Mucosa of stomach (tissue), 1 donor: Measurements from ENCODE around the gene PDK3.

Experiments
- H3K27me3 ChIP-seq: one replicate; pipeline ENCODE4 v1.7.0; 2013; ENCODE audit warnings: mild to moderate bottlenecking, low read length; ENCODE audit not compliant: control insufficient read depth, insufficient read depth
- H3K36me3 ChIP-seq: one replicate; pipeline ENCODE4 v1.7.0; 2013; ENCODE audit warnings: low read length; ENCODE audit not compliant: control insufficient read depth, insufficient read depth
- H3K4me1 ChIP-seq: one replicate; pipeline ENCODE4 v1.7.0; 2013; ENCODE audit warnings: mild to moderate bottlenecking, low read length; ENCODE audit not compliant: control insufficient read depth, insufficient read depth
- H3K4me3 ChIP-seq: one replicate; pipeline ENCODE4 v1.7.0; 2013; ENCODE audit warnings: low read length
- H3K9ac ChIP-seq: one replicate; pipeline ENCODE4 v1.7.0; 2013; ENCODE audit warnings: mild to moderate bottlenecking, low read length, moderate library complexity
- H3K9me3 ChIP-seq: one replicate; pipeline ENCODE4 v1.7.0; 2013; ENCODE audit warnings: mild to moderate bottlenecking, low read length, moderate library complexity; ENCODE audit not compliant: control insufficient read depth
- donor health status: Pancreatic carcinoma.

Gene PDK3

DNA sequence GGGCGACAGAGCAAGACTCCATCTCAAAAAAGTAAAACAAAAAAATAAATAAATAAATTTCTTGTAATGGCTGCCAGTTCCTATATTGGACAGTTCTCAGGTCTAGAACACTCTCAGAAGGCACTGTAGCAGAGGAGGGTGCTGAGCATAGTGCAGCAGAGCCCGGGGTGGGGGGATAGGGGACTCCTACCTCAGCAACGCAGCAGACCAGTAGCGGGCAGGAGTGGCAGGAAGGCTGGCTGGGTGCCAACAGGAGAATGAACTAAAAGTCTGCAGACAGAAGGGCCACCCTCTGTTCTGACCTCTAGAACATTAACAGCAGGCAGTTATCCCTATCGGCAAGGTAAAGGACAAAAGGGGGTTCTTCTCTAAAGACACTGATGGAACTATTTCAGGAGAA is 20.2 kb downstream of the PDK3 start:
- H3K27me3 ChIP-seq, result no peaks in the 10 kb centered on the region
- no peak overlapping the region for H3K4me3 ChIP-seq
- no peaks in the 10 kb centered on the region for H3K9me3 ChIP-seq
- no peak overlapping the region for H3K9ac ChIP-seq
- H3K4me1 ChIP-seq, result peaks cover 3% of the 10 kb centered on the region
- no peaks in the 10 kb centered on the region for H3K36me3 ChIP-seq

DNA sequence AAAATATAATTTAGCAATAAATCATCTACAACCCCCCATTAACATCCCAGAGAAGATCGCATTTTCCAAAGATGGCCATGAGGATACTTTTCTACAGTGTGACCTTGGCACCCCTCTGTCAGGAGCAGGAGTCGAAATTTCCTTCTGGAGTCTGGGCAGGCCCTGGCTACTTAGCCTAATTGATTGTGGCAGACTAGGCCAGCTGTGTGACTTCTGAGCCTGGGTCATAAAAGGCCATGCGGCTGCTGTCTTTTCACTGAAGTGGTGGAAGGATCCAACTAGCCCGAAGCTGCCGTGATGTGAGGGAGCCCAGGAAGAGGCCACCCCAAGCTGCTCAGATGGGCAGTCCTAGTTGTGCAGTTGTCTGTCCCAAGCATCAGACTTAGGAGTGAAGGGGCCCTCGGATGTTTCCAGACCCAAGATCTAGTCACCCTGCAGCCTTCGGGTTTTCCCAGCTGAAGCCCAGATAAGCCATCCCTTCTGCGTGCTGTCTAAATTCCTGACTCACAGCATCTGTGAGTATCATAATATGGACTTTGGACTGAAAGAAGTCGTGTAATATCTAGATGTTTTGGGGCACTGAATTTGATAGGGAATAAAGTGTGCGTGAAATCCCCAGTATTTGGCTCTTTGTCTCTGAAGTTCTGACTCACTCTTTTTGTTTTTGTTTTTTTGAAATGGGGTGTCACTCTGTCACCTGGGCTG is 21.0 kb downstream of the PDK3 start:
- Histone ChIP-seq H3K27me3 (no peaks in the 10 kb centered on the region), H3K36me3 (no peaks in the 10 kb centered on the region), H3K4me1 (no peaks in the 10 kb centered on the region), H3K9me3 (no peaks in the 10 kb centered on the region), H3K9ac (no peak overlapping the region), H3K4me3 (no peak overlapping the region)

DNA sequence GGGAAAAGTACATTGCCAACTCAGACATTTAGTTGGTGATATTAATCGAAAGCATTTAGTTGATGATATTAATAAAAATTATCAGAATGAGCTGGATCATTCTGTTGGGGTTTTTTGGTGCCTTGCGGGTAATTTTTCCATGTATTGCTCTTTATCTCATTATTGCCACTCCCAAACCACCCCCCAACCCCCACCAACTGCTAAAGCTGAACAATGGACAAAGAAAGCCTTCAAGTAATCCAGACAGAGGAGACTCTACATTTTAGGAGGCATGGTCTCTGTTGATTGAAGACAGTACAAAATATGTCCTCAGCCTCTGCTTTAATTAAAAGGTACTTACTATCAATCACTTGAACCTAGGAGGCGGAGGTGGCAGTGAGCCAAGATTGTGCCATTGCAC is 22.5 kb downstream of the PDK3 start:
- no peaks in the 10 kb centered on the region for H3K27me3 ChIP-seq

DNA sequence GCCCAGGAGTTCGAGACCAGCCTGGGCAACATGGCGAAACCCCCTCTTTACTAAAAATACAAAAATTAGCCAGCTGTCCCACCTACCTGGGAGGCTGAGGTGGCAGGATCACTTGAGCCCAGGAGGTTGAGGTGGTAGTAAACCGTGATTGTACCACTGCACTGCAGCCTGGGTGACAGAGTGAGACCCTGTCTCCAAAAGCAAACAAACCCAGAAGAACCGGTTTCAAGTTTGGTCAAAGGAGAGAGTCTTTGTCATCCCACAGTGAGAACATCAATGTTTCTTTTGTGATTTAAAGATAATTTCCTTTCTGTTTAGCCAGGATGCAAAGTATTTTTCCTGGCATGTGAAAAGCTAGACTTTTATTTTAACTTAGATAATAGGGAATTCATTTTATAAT is 26.7 kb downstream of the PDK3 start:
- H3K4me3 ChIP-seq, result no peak overlapping the region
- H3K4me1 ChIP-seq, result peaks cover 12% of the 10 kb centered on the region
- no peaks in the 10 kb centered on the region for H3K9me3 ChIP-seq
- no peak overlapping the region for H3K9ac ChIP-seq
- no peaks in the 10 kb centered on the region for H3K36me3 ChIP-seq
- H3K27me3 ChIP-seq, result no peaks in the 10 kb centered on the region

More for the DNA sequence above, 22.5 kb downstream of the PDK3 start:
- Histone ChIP-seq H3K9ac (no peak overlapping the region), H3K9me3 (no peaks in the 10 kb centered on the region), H3K36me3 (no peaks in the 10 kb centered on the region), H3K4me1 (no peaks in the 10 kb centered on the region), H3K4me3 (no peak overlapping the region)

DNA sequence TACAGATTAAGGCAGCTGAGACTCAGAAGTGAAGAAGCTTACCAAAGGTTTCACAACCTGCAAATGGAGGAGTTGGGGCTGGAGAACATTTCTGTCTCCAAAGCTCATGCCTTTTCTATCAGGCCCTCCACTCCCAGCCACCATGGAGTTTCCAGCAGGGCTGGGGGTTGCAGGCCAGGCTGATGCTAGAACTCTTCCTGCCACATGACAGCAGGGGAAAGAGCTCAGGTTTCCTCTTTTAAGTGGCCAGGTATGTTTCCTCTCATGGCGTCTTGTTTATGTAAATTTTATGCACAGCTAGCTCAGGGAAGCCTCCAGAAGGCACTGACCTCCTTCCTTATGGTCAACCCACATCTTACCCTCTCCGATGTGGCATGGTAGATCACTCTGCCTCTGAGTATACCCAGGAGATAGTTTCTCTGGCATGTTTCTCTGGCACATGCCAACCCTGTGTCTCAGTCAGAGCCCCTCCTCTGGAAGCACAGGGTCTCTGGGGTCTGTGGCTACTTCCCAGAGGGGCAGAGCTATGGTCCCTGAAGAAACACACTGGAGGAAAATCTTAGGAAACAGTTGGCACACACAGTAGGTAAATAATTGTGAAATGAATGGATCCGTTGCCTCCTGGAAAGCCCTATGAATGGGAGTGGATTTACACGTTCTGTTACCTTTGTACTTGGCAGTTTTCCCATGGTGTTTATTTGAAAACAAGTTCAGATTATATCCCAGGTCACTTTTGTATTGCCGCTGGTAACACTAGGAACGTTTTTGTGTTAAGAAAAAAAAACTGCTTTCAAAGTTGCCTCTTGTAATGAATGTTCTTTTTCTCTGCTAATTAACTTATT is 28.9 kb downstream of the PDK3 start:
- no peaks in the 10 kb centered on the region for H3K9me3 ChIP-seq
- no peak overlapping the region for H3K4me3 ChIP-seq
- H3K36me3 ChIP-seq, result no peaks in the 10 kb centered on the region
- H3K9ac ChIP-seq, result no peak overlapping the region
- H3K27me3 ChIP-seq, result no peaks in the 10 kb centered on the region
- H3K4me1 ChIP-seq, result peaks cover 12% of the 10 kb centered on the region

DNA sequence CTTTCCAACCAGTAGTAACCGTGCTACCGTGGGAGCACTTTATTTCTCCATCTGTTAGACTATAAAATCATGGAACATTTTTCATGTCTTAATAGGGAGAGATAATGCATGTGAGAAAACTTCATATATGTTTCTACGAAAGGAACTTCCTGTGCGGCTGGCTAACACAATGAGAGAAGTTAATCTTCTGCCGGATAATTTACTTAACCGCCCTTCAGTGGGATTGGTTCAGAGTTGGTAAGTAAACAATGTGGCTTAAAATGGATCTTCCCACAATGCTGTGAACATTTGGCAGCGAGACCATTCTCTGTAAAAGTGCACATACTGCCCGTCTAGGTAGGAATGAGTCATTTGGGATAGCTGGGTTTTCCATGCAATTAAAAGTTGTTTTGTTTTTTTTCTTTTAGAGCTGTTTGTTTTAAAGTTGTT is 29.6 kb downstream of the PDK3 start:
- H3K9me3 ChIP-seq, result no peaks in the 10 kb centered on the region
- no peaks in the 10 kb centered on the region for H3K36me3 ChIP-seq
- peak overlapping the region; percentile 13 for H3K9ac ChIP-seq
- no peak overlapping the region for H3K4me3 ChIP-seq
- peaks cover 12% of the 10 kb centered on the region for H3K4me1 ChIP-seq
- H3K27me3 ChIP-seq, result no peaks in the 10 kb centered on the region

DNA sequence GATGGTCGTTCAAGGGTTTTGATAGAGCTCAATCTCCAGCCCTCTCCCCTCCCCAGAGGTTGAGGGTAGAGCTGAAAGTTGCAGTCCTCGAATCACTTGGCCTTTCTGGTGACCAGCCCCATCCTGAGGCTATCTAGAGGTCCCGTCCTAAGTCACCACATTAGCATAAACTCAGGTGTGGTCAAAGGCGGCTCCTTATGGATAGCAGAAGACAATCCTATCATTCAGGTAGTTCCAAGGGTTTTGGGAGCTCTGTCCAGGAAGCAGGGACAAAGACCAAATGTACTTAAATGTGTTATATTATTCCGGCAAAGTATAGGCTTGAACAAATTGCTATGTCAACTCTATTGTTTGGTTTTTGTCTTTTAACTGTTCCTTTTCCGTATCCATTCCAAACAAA is 30.6 kb downstream of the PDK3 start:
- H3K9ac ChIP-seq, result no peak overlapping the region
- H3K4me3 ChIP-seq, result no peak overlapping the region
- no peaks in the 10 kb centered on the region for H3K36me3 ChIP-seq
- H3K27me3 ChIP-seq, result no peaks in the 10 kb centered on the region
- peaks cover 12% of the 10 kb centered on the region for H3K4me1 ChIP-seq
- H3K9me3 ChIP-seq, result no peaks in the 10 kb centered on the region

DNA sequence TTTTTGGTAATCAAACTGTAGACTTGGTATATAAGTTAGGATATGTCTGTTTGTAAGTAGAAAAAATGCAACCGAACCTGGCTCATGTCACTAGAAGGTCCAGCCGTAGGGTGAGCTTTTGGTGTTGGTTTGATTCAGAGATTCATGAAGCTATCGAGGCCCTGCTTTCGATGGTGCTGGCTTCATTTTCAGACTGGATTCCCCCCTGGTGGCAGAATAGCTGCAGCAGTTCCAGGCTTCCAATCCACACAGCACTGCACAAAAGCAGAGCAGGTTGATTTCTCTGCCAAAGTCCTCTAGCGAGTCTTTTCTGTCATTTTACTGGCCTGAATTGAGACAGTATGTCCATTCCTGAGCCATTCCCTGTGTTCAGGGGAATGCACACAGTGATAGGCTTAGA is 33.1 kb downstream of the PDK3 start:
- H3K9me3 ChIP-seq, result no peaks in the 10 kb centered on the region
- no peak overlapping the region for H3K4me3 ChIP-seq
- H3K36me3 ChIP-seq, result no peaks in the 10 kb centered on the region
- H3K27me3 ChIP-seq, result no peaks in the 10 kb centered on the region
- peaks cover 12% of the 10 kb centered on the region for H3K4me1 ChIP-seq
- H3K9ac ChIP-seq, result peak overlapping the region; percentile 41

DNA sequence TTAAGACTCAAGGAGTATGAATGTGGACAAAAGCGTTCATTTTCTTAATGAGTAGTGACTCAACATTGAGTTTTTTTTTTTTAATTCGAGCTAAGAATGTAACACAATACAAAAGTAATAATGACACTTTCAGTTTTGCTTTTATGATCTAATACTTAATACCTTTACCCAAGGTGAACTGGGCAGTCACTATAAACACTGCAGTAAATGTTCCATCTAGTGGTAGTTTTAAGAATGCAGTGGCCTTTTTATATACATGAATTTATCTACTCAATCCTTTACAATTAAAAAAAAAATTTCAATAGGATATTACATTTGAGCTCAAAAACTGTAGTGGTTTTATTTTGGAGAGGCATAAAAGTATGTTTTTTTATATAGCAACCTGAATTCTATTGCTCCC is 33.9 kb downstream of the PDK3 start:
- Histone ChIP-seq H3K4me1 (peaks cover 9% of the 10 kb centered on the region), H3K9me3 (no peaks in the 10 kb centered on the region), H3K27me3 (no peaks in the 10 kb centered on the region), H3K9ac (peak overlapping the region; percentile 41), H3K4me3 (no peak overlapping the region), H3K36me3 (no peaks in the 10 kb centered on the region)

DNA sequence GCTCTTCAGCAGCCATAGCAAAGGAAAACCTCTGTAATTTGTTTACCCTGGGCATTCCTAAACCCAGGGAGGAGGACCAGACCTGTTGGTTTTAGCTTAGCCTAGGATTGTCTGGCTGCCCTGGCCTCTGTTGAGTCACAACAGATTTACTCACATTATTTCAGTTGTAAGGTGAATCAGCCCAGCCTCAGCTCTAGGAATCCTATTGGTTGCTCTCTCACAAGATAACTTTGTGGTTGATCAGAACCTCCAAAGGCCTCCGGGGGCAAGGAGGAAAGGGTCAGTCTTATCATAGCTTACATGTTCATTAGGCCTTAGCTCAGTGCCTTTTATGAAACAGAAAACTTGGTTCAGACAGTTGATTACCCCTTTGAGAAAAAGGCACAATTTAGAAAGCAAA is 41.0 kb downstream of the PDK3 start:
- H3K4me3 ChIP-seq, result no peak overlapping the region
- H3K9me3 ChIP-seq, result no peaks in the 10 kb centered on the region
- no peak overlapping the region for H3K9ac ChIP-seq
- no peaks in the 10 kb centered on the region for H3K4me1 ChIP-seq
- no peaks in the 10 kb centered on the region for H3K27me3 ChIP-seq
- H3K36me3 ChIP-seq, result no peaks in the 10 kb centered on the region

DNA sequence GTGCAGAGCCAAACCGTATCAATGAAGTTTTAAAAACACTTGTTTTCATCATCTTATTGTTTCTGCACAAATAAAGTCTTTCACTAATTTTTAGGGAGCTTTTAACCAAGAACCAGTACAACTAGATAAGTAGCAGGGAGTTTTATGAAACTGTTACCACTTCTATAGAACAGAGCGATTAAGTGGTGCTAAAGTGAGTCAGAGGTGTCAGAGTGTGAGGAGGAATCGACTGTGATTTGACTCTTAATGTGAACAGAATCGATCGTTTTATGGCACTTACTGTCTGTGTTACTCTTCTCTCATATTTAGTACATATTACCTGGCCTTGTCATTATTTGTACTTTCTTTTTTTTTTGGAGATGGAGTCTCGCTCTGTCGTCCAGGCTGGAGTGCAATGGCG is 43.3 kb downstream of the PDK3 start:
- Histone ChIP-seq H3K9me3 (no peaks in the 10 kb centered on the region), H3K4me3 (no peak overlapping the region), H3K9ac (no peak overlapping the region), H3K36me3 (no peaks in the 10 kb centered on the region), H3K27me3 (no peaks in the 10 kb centered on the region), H3K4me1 (no peaks in the 10 kb centered on the region)

DNA sequence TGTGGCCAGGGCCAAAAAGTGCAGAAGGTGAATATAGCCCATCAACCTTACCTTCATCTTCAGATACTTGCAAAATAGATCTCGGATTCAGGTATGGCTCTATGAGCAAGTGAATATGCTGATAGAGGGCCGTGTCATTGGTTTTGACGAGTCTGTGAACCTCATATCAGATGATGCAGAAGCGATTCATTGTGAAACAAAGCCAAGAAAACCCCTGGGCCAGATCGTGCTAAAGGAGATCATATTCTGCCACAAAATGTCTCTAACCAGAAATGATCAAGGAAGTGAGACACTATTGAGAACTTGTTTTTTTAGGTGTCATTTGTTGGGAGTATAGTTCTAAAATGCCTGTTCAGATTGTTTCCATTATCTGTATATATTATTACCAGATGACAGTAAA is 48.3 kb downstream of the PDK3 start:
- no peaks in the 10 kb centered on the region for H3K27me3 ChIP-seq
- H3K9ac ChIP-seq, result no peak overlapping the region

More for the DNA sequence above, 48.3 kb downstream of the PDK3 start:
- H3K36me3 ChIP-seq, result no peaks in the 10 kb centered on the region
- no peaks in the 10 kb centered on the region for H3K4me1 ChIP-seq
- no peaks in the 10 kb centered on the region for H3K9me3 ChIP-seq
- no peak overlapping the region for H3K4me3 ChIP-seq
